Mucosa of rectum (tissue), 2 donors: ENCODE data around the gene AKAP8L.
"Not testable (repeated sequence)": the region's sequence is repeated elsewhere in the genome, so short reads cannot be mapped to it uniquely, and the experiment has no call there.

ENCODE experiments used
- H3K27ac ChIP-seq, 2 donors: one replicate each; pipeline ENCODE4 v1.7.0; 2013; ENCODE audit warnings: inconsistent platforms in 2 of 2, low read depth in 2 of 2, low read length in 2 of 2
- H3K27me3 ChIP-seq, 2 donors: one replicate each; pipeline ENCODE4 v1.7.0; 2013; ENCODE audit warnings: low read length in 2 of 2; ENCODE audit not compliant: control insufficient read depth in 2 of 2, insufficient read depth in 2 of 2
- H3K36me3 ChIP-seq, 2 donors: one replicate each; pipeline ENCODE4 v1.7.0; 2013; ENCODE audit warnings: low read length in 2 of 2; ENCODE audit not compliant: control insufficient read depth in 2 of 2, insufficient read depth in 2 of 2
- H3K4me1 ChIP-seq, 2 donors: one replicate each; pipeline ENCODE4 v1.7.0; 2013; ENCODE audit warnings: low read length in 2 of 2, mild to moderate bottlenecking in 1 of 2; ENCODE audit not compliant: control insufficient read depth in 2 of 2, insufficient read depth in 2 of 2
- H3K4me3 ChIP-seq, 2 donors: one replicate each; pipeline ENCODE4 v1.7.0; 2013; ENCODE audit warnings: low read length in 2 of 2
- H3K9ac ChIP-seq, 2 donors: one replicate each; pipeline ENCODE4 v1.7.0; 2013; ENCODE audit warnings: low read length in 2 of 2, low read depth in 1 of 2, mild to moderate bottlenecking in 1 of 2
- H3K9me3 ChIP-seq, 2 donors: one replicate each; pipeline ENCODE4 v1.7.0; 2013; ENCODE audit warnings: low read length in 2 of 2; ENCODE audit not compliant: control insufficient read depth in 2 of 2
- donor health status: healthy.
- donor health status: Normal muscosa, but diverticular disease.

Gene AKAP8L

GRCh38 chr19:15412832-15413231 lies 6.0 kb downstream of the AKAP8L start:
- Histone ChIP-seq H3K27ac (no peak overlapping the region), H3K4me1 (peaks cover 7 to 10% of the 10 kb centered on the region in 2 donors)

GRCh38 chr19:15411351-15411750 lies 7.4 kb downstream of the AKAP8L start:
- H3K36me3 ChIP-seq, result peaks cover 7 to 12% of the 10 kb centered on the region in 2 donors
- not testable (repeated sequence) for H3K9me3 ChIP-seq, H3K27ac ChIP-seq, H3K27me3 ChIP-seq, H3K9ac ChIP-seq, H3K4me1 ChIP-seq, H3K4me3 ChIP-seq

More at GRCh38 chr19:15412832-15413231, 6.0 kb downstream of the AKAP8L start:
- no peak overlapping the region for H3K4me3 ChIP-seq
- no peak overlapping the region for H3K9ac ChIP-seq
- H3K27me3 ChIP-seq, result no peaks in the 10 kb centered on the region
- no peaks in the 10 kb centered on the region for H3K9me3 ChIP-seq
- H3K36me3 ChIP-seq, result peaks cover 7 to 12% of the 10 kb centered on the region in 2 donors

- no peaks in the 10 kb centered on the region for H3K27me3 ChIP-seq
- H3K36me3 ChIP-seq, result peaks cover 39 to 48% of the 10 kb centered on the region in 2 donors
- no peaks in the 10 kb centered on the region for H3K9me3 ChIP-seq
- H3K27ac ChIP-seq, result peak overlapping the region in 1 of 2 donors; percentile 13
- no peak overlapping the region for H3K4me3 ChIP-seq
- H3K4me1 ChIP-seq, result peaks cover 5 to 9% of the 10 kb centered on the region in 2 donors
- no peak overlapping the region for H3K9ac ChIP-seq
These were observed 14.0 kb downstream of the AKAP8L start for GRCh38 chr19:15404780-15405211.

DNA sequence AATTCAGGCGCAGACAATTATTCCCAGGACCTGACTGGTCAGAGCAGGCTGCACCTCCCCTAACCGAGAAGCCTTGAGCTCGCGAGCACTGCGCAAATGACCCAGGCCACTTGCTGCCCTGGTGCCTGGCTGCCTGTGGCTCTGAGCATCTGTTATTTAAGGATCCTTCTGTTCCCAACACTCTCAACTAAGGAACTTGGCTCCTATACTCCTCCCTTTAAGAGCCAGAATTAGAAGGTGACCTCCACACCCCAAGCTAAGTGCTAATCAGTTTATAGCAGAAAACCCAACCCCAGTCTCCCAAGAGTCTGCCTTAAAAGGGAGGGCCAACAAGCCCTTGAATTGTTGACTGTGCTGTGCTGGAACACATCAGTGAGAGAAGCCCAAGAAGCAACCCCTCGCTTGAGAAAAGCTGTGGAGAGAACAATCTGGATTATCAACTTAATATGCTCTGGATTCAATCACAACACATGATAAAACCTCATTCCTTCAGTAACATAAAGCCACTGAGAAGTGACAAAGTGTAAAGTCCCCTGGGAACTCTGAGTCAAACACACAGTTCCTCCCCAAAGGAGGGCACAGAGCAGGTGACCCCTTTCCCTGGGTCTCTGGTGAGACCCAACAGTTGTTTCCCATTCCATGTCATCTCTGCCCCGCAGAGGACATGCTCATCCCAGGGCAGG lies 14.6 kb downstream of the AKAP8L start:
- Histone ChIP-seq H3K27me3 (no peaks in the 10 kb centered on the region), H3K36me3 (peaks cover 40 to 48% of the 10 kb centered on the region in 2 donors), H3K9me3 (no peaks in the 10 kb centered on the region), H3K9ac (no peak overlapping the region), H3K4me3 (no peak overlapping the region), H3K27ac (peak overlapping the region in 1 of 2 donors; percentile 13), H3K4me1 (peaks cover 5 to 9% of the 10 kb centered on the region in 2 donors)

GRCh38 chr19:15403151-15403531 lies 15.6 kb downstream of the AKAP8L start:
- H3K4me1 ChIP-seq, result peaks cover 5 to 9% of the 10 kb centered on the region in 2 donors
- H3K36me3 ChIP-seq, result peaks cover 51 to 52% of the 10 kb centered on the region in 2 donors
- no peaks in the 10 kb centered on the region for H3K9me3 ChIP-seq
- H3K27me3 ChIP-seq, result no peaks in the 10 kb centered on the region
- H3K27ac ChIP-seq, result peak overlapping the region in 1 of 2 donors; percentile 29
- H3K9ac ChIP-seq, result no peak overlapping the region
- no peak overlapping the region for H3K4me3 ChIP-seq

GRCh38 chr19:15402411-15403150 lies 16.2 kb downstream of the AKAP8L start:
- Histone ChIP-seq H3K27me3 (no peaks in the 10 kb centered on the region), H3K9ac (no peak overlapping the region), H3K4me1 (peaks cover 5 to 9% of the 10 kb centered on the region in 2 donors), H3K27ac (peak overlapping the region in 1 of 2 donors; percentile 18), H3K4me3 (no peak overlapping the region), H3K9me3 (no peaks in the 10 kb centered on the region), H3K36me3 (peaks cover 57% of the 10 kb centered on the region in 2 donors)

DNA sequence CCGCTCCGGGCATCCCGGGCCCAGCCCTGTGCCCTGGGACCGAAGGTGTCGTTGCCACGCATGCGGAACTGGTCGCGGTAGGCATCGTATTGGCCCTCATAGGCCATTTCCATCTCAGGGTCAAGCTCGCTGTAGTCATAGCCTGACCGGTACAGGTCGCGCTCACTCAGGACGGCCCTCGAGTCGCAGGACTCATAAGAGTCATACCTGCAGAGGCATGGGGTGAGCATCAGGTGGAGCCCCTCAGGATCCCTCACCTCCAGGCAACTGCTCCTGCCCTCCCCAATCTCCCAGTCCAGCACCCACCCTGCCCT lies 17.4 kb downstream of the AKAP8L start:
- peaks cover 2 to 9% of the 10 kb centered on the region in 2 donors for H3K4me1 ChIP-seq
- H3K27ac ChIP-seq, result no peak overlapping the region
- H3K9ac ChIP-seq, result no peak overlapping the region
- no peaks in the 10 kb centered on the region for H3K9me3 ChIP-seq
- peaks cover 68% of the 10 kb centered on the region in 2 donors for H3K36me3 ChIP-seq
- H3K27me3 ChIP-seq, result no peaks in the 10 kb centered on the region
- no peak overlapping the region for H3K4me3 ChIP-seq

- Histone ChIP-seq H3K27ac (no peak overlapping the region), H3K4me1 (peaks cover 2 to 9% of the 10 kb centered on the region in 2 donors), H3K9ac (no peak overlapping the region), H3K4me3 (no peak overlapping the region), H3K27me3 (no peaks in the 10 kb centered on the region), H3K9me3 (no peaks in the 10 kb centered on the region), H3K36me3 (peaks cover 66 to 70% of the 10 kb centered on the region in 2 donors)
These were observed 18.0 kb downstream of the AKAP8L start for GRCh38 chr19:15400521-15401396.

DNA sequence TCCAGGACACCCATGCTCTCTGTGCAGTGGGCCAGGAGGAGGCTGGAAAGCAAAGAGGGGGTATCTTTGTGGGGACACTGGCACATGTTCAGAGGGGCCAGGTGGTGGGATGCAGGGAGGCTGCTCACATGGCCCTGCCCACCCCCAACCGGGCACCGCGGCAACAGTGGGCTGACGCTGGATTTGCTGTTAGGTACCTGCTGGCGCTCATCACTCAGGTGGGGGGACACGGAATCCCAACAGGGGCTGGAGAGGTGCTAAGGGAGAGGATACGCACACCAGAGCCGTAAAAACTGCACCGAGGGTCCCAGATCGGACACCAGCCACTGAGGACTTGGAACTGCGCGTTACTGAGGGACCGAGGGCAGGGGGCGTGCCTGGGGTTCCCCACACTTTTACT lies 19.2 kb downstream of the AKAP8L start:
- Histone ChIP-seq H3K4me3 (no peak overlapping the region), H3K4me1 (peaks cover 2 to 4% of the 10 kb centered on the region in 2 donors)

GRCh38 chr19:15399234-15399515 lies 19.6 kb downstream of the AKAP8L start:
- H3K4me1 ChIP-seq, result peaks cover 0 to 2% of the 10 kb centered on the region in 2 donors
- no peaks in the 10 kb centered on the region for H3K9me3 ChIP-seq
- H3K27me3 ChIP-seq, result no peaks in the 10 kb centered on the region
- H3K27ac ChIP-seq, result no peak overlapping the region
- H3K4me3 ChIP-seq, result no peak overlapping the region
- peaks cover 69 to 79% of the 10 kb centered on the region in 2 donors for H3K36me3 ChIP-seq
- no peak overlapping the region for H3K9ac ChIP-seq

More for the DNA sequence above, 19.2 kb downstream of the AKAP8L start:
- Histone ChIP-seq H3K9ac (no peak overlapping the region), H3K27me3 (no peaks in the 10 kb centered on the region), H3K36me3 (peaks cover 66 to 75% of the 10 kb centered on the region in 2 donors), H3K27ac (no peak overlapping the region), H3K9me3 (no peaks in the 10 kb centered on the region)
